ENCODE measurements around the gene ORM2.

DNA sequence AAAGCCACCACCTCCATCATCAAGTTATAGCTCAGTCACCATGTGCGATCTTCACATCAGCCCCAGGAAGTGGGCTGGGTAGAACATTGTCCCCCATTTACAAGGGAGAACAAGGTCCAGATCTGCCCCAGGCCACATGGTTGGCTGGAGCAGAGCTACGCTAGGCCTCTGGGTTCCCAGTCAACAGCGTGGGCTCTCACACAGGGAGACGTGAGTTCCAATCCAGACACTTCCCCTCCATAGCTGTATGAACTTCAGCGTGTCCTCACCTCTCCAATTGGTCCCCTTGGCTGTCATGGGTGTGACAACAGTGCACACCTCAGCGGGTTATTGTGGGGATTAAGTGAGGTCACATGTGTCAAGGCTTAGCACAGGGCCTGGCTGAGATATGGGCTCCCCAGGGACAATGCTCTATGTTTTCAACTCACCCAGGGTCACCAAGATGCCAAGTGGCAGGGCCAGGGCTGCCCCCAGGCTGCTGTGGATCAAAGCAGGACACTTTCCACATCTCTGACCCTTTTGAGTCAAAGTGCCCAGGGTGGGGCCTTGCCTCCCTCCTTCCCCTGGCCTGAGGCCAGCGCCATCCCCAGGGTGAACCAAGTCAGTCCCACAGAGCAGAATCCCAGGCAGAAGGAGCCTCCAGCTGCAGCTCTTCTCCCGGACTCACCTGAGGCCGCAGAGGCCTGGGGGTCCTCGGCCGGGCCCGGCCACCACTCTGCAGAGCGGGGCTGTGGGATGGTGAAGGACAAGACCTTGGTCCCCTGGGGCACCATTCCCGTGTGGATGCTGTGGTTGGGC, 38.3 kb downstream of the ORM2 start:
- TF ChIP-seq, protein P1, sequence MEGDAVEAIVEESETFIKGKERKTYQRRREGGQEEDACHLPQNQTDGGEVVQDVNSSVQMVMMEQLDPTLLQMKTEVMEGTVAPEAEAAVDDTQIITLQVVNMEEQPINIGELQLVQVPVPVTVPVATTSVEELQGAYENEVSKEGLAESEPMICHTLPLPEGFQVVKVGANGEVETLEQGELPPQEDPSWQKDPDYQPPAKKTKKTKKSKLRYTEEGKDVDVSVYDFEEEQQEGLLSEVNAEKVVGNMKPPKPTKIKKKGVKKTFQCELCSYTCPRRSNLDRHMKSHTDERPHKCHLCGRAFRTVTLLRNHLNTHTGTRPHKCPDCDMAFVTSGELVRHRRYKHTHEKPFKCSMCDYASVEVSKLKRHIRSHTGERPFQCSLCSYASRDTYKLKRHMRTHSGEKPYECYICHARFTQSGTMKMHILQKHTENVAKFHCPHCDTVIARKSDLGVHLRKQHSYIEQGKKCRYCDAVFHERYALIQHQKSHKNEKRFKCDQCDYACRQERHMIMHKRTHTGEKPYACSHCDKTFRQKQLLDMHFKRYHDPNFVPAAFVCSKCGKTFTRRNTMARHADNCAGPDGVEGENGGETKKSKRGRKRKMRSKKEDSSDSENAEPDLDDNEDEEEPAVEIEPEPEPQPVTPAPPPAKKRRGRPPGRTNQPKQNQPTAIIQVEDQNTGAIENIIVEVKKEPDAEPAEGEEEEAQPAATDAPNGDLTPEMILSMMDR (IDR thresholded peaks at IDR 0.05 in 2 of 3, conservative IDR thresholded peaks at IDR 0.05 in 1 of 3; ENCODE audit: borderline replicate concordance in 1 of 3, insufficient read depth in 1 of 3, low read depth in 2 of 3, low read length in 2 of 3) = no peak
- TF ChIP-seq MAX (IDR thresholded peaks at IDR 0.05) (no peak), SRF (IDR thresholded peaks at IDR 0.05; ENCODE audit: low read depth) (no peak), ZNF274 (IDR thresholded peaks at IDR 0.05; ENCODE audit: low read depth, low read length) (no peak), POLR2AphosphoS5 (IDR thresholded peaks at IDR 0.05; ENCODE audit: low read depth, low read length) (no peak), JUND (IDR thresholded peaks at IDR 0.05) (no peak), EZH2 (IDR thresholded peaks at IDR 0.05) (no peak), POLR2A (IDR thresholded peaks at IDR 0.05; ENCODE audit: borderline replicate concordance, extremely low read depth, insufficient read depth, insufficient read length) (no peak), YY1 (IDR thresholded peaks at IDR 0.05; ENCODE audit: extremely low read depth, insufficient replicate concordance, low read depth, low read length) (no peak)
